Astrocyte of the cerebellum (primary cell): Measurements from ENCODE around the gene MTA1.

Experiments used
- DNase-seq: peaks from one replicate; pipeline ENCODE4 v3.0.0-alpha.2; 2011; ENCODE audit warnings: low read depth
- H3K4me3 ChIP-seq: 2 replicates; pipeline ENCODE4 v1.5.1; 2011; ENCODE audit warnings: mild to moderate bottlenecking, low read depth, low read length, moderate library complexity
- in situ Hi-C: cut with HindIII; loops from 2 replicates; pipeline ENCODE4 v1.10.0; 2017; ENCODE audit warnings: low sequenced_read_pairs
- TF ChIP-seq, protein P1 (sequence below): IDR thresholded peaks from 2 replicates; pipeline ENCODE4 v1.5.1; 2012; ENCODE audit warnings: low read length, low read depth, moderate library complexity, mild to moderate bottlenecking; ENCODE audit errors: missing control alignments

MTA1 gene

GRCh38 chr14:105424861-105425260, 5.2 kb downstream of the MTA1 start:
- H3K4me3 ChIP-seq, result no peak overlapping the region
- DNase-seq, result no peak
- TF ChIP-seq, protein P1, sequence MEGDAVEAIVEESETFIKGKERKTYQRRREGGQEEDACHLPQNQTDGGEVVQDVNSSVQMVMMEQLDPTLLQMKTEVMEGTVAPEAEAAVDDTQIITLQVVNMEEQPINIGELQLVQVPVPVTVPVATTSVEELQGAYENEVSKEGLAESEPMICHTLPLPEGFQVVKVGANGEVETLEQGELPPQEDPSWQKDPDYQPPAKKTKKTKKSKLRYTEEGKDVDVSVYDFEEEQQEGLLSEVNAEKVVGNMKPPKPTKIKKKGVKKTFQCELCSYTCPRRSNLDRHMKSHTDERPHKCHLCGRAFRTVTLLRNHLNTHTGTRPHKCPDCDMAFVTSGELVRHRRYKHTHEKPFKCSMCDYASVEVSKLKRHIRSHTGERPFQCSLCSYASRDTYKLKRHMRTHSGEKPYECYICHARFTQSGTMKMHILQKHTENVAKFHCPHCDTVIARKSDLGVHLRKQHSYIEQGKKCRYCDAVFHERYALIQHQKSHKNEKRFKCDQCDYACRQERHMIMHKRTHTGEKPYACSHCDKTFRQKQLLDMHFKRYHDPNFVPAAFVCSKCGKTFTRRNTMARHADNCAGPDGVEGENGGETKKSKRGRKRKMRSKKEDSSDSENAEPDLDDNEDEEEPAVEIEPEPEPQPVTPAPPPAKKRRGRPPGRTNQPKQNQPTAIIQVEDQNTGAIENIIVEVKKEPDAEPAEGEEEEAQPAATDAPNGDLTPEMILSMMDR, result no peak
- in situ Hi-C loops, result no loop called here

DNA sequence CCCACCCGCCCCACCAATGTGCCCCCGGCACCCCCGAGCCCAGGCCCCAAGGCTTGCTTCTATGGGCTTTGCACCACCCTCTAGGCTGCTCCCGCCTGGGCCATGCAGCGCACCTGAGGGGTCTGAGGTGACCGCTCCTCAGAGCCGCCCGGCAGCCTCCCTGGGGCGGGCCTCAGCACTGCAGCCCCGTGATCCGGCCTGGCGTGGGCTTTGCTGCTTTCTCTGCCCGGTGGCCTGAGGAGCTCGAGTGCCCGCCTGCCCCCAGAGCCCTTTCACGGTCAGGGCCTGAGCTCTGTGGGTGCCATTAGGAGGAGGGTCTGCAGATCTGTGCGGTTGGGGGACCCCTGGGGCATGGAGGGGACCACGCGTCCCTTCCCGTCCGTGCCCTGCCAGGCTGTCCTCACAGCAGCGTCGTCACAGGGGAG, 6.2 kb downstream of the MTA1 start:
- DNase-seq, result no peak
- in situ Hi-C loops, result no loop called here
- no peak overlapping the region for H3K4me3 ChIP-seq
- TF ChIP-seq, protein P1, result no peak

DNA sequence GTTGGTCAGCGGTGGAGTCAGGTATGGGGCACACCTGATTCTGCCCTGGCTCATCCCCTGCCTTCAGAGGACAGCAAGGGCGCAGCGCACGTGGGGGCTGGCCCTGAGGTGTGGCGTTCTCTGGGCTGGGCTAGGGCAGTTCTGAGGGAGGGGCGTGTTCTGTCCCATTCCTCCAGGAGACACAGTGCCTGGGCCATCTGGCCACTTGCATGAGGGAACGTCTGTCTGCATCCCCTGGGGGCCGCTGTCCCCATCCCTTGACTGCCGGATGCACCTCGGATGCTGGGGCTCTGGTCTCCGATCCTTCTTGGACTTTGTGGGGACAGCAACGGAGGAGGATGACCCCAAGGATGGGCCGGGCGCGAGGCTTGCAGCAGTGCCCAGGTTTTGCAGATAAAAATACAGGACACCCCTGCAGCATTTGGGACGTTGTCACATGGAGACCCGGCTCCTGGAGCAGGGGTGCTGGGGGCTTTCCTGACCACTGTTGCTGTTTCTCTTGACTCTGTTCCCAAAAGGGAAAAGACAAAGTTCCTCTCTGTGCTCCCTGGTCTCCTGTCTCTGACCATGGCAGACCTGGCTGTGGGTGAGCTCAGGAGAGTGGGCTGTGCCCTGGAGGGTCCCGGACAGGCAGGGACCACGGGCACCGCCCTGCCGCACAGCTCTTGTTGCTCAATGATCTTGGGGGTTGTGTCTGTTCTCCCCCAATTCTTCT, 6.9 kb downstream of the MTA1 start:
- H3K4me3 ChIP-seq, result no peak overlapping the region
- no peak for DNase-seq
- in situ Hi-C loops, result no loop called here
- TF ChIP-seq, protein P1, result no peak

GRCh38 chr14:105427412-105427811, 7.8 kb downstream of the MTA1 start:
- TF ChIP-seq, protein P1, result no peak
- no peak for DNase-seq
- no peak overlapping the region for H3K4me3 ChIP-seq
- in situ Hi-C loops, result no loop called here

DNA sequence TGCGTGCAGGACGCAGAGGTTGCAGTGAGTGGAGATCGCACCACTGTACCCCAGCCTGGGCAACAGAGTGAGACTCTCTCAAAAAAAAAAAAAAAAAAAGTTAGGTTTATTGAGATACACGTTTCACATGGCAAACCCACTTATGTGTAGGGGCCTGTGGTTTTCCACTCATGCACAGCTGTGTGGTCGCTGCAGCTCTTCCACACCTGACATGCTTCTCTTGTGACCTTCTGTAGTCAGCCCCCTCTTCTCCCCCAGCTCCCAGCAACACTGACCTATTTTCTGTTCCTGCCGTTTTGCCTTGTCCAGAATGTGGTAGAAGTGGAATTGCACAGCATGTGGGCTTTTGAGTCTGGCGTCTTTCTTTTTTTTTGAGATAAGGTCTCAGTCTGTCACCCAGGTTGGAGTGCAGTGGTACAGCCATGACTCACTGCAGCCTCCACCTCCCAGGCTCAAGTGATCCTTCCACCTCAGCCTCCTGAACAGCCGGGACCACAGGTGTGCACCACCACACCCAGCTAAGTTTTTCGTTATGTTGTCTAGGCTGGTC, 8.4 kb downstream of the MTA1 start:
- in situ Hi-C loops, result no loop called here
- TF ChIP-seq, protein P1, result no peak
- no peak for DNase-seq

GRCh38 chr14:105430042-105430441, 10.4 kb downstream of the MTA1 start:
- TF ChIP-seq, protein P1, result no peak
- no peak overlapping the region for H3K4me3 ChIP-seq

More for the DNA sequence above, 8.4 kb downstream of the MTA1 start:
- H3K4me3 ChIP-seq, result no peak overlapping the region

More at GRCh38 chr14:105430042-105430441, 10.4 kb downstream of the MTA1 start:
- in situ Hi-C loops, result no loop called here
- no peak for DNase-seq
